GM12864 (cell line): Measurements from ENCODE around the gene OR4D6.

ENCODE experiments used
- DNase-seq: peaks from one replicate; pipeline ENCODE4 v3.0.0-alpha.2; 2011; ENCODE audit warnings: low read depth
- H3K4me3 ChIP-seq: 2 replicates; pipeline ENCODE4 v1.5.1; 2011; ENCODE audit warnings: mild to moderate bottlenecking, low read depth, low read length, control low read depth
- TF ChIP-seq, protein P1 (sequence below): IDR thresholded peaks from 2 replicates; pipeline ENCODE4 v1.5.1; 2011; ENCODE audit warnings: low read depth, mild to moderate bottlenecking, moderate library complexity, low read length, control low read depth, inconsistent platforms; ENCODE audit errors: missing control alignments

Gene OR4D6

DNA sequence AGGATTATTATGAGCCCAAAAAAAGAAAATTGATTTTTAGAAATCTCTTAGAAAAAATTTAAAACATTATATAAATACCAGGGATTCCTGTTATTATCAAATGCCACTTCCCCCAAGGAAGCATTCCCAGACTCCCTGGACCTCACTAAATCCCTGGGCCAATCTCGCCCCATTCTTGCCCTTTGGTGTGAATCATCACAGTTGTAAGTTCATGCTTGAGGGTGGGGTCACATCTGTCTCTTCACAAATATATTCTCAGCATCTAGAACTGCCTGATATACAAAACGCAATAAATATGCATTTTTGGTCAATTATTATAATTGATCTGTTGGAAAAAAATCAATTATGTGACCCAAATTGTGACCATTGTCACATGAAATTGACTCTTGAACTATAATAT, 8.3 kb upstream of the OR4D6 start:
- TF ChIP-seq, protein P1, sequence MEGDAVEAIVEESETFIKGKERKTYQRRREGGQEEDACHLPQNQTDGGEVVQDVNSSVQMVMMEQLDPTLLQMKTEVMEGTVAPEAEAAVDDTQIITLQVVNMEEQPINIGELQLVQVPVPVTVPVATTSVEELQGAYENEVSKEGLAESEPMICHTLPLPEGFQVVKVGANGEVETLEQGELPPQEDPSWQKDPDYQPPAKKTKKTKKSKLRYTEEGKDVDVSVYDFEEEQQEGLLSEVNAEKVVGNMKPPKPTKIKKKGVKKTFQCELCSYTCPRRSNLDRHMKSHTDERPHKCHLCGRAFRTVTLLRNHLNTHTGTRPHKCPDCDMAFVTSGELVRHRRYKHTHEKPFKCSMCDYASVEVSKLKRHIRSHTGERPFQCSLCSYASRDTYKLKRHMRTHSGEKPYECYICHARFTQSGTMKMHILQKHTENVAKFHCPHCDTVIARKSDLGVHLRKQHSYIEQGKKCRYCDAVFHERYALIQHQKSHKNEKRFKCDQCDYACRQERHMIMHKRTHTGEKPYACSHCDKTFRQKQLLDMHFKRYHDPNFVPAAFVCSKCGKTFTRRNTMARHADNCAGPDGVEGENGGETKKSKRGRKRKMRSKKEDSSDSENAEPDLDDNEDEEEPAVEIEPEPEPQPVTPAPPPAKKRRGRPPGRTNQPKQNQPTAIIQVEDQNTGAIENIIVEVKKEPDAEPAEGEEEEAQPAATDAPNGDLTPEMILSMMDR = no peak
- DNase-seq = no peak
- no peak overlapping the region for H3K4me3 ChIP-seq

DNA sequence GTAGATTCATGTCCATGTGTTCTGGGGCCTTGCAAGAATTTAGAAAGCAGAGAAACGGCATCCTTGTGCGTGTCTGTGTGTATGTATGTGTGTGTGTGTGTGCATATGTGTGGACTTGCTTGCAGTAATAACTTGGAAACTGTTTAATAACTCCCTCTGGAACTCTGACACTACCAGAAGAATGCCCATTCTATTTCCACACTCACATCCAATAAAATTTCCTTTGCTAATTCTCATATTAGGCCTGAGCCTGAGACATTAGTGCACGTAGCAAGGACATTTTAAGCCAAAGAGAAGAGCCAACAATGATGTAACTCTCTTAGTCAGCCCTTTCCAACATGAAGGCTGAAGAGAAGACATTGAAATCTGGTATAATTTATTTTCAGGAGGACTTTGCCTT, 3.2 kb downstream of the OR4D6 start:
- TF ChIP-seq, protein P1 = no peak
- H3K4me3 ChIP-seq = no peak overlapping the region
- no peak for DNase-seq

DNA sequence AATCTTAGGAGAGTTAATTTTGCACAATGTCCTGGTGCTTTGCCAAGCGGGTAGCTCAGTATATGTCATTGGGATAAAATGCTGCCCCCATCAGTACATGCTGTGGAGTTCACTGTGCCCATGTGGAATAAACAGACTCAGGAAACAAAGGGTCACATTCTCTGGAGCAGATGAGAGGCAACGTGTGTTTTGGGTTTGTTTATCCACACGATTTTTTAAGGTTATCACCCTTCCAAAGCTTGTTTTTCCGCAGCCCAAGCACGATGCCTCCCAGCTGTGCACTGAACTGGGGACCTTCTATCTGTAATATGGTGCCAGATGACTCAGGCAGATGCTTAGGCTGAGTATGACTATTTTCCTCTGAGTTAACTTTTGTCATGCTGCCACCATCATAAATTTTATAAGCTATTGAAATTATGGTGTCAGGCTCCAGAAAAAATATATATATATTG, 6.5 kb downstream of the OR4D6 start:
- no peak overlapping the region for H3K4me3 ChIP-seq
- TF ChIP-seq, protein P1 = no peak
- DNase-seq = no peak

DNA sequence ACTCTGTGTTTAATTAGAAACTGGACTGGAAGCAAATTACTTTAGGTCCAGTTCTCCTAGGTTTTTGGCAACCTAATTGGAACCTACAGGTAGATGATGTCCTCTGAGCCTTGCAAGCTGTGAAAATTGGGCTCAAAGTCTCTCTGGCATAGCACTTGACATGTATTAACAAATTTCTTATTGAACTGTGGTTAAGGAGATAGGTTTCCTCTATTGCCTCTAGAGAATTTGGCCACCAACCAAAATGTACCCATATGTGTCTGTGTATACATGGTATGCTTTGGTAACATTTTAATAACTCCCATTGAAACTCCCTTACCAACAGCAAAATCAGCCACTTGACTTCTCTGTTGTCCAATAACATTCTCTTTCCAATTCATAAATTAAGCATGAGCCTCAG, 16.3 kb downstream of the OR4D6 start, which contains the start of gene OR4D10:
Gene OR4D10 (plus strand): TSS at position 301 of the 400 bp plus-strand sequence. CDS start 4,115 bp downstream, outside the sequence.
- TF ChIP-seq, protein P1 = no peak
- H3K4me3 ChIP-seq = no peak within 1 kb of the TSS

DNA sequence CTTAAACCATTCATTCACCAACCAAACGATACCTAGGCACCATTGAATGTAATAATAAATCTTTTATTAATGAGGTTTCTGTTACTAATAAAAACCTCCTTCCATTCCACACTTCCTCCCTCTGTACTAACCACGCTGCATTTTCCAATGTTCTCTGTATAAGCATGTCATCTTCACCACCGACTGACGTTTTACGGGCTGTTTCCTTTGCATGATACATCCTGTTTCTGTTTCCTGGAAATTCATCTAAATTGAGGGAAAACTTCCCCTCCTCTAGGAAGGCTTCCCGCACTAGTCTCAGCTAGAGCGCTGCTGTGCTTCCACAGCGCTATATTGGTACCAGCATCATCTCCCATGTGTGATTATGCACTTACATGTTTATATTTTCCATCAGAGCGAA, 18.4 kb downstream of the OR4D6 start:
- TF ChIP-seq, protein P1 = no peak
- DNase-seq = no peak

More for the DNA sequence above, 16.3 kb downstream of the OR4D6 start, which contains the start of gene OR4D10:
- no peak for DNase-seq

DNA sequence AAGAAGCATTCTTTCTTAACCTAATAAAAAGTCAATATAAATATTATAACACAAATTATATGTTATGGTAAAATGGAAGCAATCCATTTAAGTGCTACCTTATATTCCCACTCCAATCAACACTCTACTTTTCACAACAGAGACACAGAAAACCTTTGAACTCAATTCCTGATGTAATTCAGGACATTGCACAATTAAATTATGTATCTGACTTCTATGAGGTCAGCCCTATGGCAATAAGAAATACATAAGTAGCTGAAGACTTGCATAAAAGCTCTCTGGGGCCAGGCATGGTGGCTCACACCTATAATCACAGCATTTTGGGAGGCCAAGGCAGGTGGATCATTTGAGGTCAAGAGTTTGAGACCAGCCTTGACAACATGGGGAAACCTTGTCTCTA, 23.1 kb downstream of the OR4D6 start:
- H3K4me3 ChIP-seq = no peak overlapping the region
- TF ChIP-seq, protein P1 = no peak
- DNase-seq = no peak

More for the DNA sequence above, 18.4 kb downstream of the OR4D6 start:
- no peak overlapping the region for H3K4me3 ChIP-seq

DNA sequence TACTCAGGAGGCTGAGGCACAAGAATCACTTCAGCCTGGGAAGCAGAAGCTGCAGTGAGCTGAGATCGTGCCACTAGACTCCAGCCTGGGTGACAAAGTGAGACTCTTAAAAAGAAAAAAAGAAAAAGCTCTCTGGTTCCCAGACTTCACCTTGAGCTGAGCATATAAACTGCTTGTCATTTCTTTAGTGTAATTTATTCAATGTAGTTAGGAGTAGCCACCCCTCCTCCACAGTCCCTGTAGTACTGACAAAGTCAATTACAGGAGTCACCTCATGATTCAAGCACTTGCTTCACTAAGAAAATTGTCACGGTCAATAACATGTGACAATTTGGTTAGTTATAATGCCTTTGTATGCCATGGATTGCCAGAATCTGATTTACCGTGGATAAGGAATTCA, 23.6 kb downstream of the OR4D6 start:
- no peak overlapping the region for H3K4me3 ChIP-seq
- no peak for DNase-seq
- TF ChIP-seq, protein P1 = no peak
